Midbrain (tissue), 1 donor: ENCODE measurements around the gene WDR37.

Experiments
- DNase-seq: peaks from one replicate; lab custom pipeline; 2025; lab: John Stamatoyannopoulos, UW

WDR37 gene

GRCh38 chr10:1128649-1129048 lies 72.5 kb downstream of the WDR37 start:
- no peak for DNase-seq

GRCh38 chr10:1130226-1130625 lies 74.0 kb downstream of the WDR37 start:
- DNase-seq, result no peak

DNA sequence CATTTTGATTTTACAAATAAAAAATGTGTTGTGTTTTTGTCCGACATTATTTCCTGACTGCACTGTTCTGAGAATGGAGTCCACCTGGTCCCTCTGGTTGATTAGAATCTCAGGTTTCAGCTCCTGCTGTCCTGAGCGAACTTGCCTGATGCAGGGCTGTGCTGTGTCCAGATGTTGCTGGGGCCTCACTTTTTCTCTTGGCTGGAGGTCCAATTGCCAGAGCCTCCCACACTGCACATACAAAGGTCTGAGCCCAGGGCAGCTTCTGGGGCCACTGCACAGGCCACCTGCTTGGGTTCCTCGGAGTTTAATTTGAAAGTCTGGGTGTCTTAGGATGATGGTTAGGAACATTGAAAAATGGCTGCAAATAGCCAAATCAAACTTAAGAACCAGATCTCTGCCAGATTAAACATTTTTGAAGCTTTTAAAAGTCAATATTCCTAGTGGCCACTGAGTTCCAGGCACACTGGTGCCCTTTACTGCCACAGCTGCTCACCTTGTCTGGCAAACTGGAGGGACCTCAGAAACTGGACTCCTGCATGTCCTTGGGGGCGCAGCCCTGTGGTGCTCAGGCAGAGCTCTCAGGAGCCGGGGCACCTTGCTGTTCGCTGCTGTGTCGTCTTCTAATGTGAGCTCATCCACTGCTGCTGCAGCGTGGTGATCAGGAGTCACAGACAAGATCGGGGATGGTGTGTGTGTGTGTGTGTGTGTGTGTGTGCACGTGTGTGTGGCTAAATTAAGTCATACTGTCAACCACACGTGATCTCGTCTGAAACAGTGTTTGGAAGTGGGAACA lies 75.0 kb downstream of the WDR37 start:
- no peak for DNase-seq

- no peak for DNase-seq
These were observed 76.4 kb downstream of the WDR37 start for GRCh38 chr10:1132584-1132983.

DNA sequence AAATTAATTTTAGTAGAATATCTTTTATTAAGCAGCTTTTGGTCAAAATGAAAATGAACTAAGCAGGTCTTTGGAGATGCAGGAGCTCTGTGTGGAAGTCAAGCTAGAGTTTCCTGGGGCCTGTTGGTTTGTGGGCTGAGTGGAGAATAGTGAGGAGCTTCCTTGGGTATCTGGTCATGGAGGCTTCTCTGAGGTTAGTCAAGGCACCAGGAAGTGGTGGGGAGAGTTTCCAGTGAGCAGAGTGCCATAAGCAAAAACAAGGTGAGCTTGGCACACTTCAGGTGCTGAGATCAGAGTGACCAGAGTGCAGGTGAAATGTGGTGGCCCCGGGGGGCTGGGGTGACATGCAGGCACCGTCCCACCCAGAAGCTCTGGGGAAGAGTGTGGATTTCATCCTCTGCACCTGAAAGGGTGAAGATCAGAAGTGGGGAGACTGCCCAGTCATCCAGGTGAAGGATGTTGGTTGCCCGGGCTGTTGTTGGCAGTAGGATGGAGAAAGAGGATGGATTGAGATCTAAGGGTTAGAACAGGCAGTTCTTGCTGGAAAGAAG lies 77.4 kb downstream of the WDR37 start:
- no peak for DNase-seq

DNA sequence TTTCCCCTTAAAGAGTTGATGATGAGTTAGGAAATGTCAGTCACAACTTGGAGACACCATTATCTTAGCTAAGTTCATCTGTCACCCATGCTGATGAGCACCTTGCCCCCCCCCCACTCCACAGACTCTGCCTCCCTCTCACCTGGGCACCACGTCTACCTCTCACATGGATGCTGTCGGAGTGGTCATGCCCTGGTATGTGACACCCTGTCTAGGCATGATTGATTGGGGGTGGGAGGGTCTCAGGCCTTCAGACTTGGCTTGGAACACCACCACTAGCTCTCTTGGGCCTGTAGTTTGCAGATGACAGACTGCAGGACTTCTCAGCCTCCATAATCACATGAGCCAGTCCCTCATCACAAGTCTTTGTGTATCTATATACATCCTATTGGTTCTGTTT lies 78.0 kb downstream of the WDR37 start:
- DNase-seq, result no peak

DNA sequence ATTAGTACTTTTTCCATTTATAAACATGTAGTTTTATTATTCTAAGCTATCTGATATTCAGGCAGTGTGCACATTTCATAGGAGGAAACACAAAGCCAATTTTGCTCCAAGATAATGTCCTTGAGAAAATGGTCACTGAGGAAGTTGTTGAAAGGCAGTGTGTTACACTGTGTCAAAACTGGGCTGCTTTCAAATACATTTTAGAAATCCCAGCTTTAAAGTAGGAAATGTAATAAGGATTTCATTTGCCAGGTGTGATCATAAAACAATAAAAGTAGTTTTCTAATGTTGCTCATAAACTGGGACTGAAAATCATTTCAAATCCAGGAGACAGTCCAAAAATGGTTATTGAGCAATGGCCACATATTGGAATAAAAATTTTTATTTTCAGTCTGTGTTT lies 80.1 kb downstream of the WDR37 start:
- no peak for DNase-seq

- DNase-seq, result no peak
These were observed 81.4 kb downstream of the WDR37 start for GRCh38 chr10:1137499-1138163.

DNA sequence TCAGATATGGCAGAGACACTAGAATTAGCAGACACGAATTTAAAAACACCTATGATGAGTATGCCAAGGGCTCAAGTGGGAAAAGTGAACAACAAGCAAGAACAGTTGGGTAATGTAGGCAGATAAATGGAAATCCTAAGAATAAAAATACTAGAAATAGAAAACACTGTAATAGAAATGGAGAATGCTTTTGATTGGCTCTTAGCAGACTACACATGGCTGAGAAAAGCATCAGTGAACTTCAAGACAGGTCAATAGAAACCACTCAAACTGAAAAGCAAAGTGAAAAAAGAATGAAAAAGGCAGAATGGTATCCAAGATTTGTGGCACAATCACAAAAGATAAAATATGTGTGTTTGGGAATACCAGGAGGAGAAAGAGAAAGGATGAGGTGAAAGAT lies 82.3 kb downstream of the WDR37 start:
- DNase-seq, result no peak

DNA sequence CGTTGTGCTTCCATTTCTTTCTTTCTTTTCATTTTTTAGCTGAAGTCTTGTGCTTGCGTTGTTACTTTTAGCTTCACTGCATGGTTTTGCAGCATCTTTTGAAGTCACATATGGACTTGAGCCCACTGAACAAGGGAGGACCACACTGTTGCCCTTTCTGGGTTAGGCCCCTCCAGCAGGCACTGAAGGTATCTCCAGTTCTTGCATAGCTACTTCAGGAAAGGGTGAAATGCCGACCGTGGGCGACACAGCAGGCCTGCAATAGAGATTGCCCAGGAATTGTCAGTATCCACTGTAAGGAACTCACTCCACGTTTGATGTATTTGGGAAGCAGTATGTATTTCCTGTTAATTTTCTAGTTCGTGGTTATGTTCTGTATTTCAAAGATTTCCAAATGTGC lies 85.1 kb downstream of the WDR37 start:
- no peak for DNase-seq

DNA sequence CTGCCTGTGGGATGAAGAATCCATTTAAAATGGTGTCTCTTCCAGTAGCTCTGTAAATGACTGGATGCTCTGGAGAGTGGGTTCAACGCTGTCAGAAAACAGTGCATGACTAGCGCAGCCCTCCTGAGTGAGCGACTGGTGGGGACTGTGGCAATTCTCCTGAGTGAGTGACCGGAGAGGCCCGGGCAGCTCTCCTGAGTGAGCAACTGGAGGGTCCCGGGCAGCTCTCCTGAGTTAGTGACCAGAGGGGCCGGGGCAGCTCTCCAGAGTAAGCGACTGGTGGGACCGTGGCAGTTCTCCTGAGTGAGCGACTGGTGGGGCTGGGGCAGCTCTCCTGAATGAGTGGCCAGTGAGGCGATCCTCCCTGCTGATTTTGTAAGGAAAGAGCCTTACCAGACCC lies 85.5 kb downstream of the WDR37 start:
- DNase-seq, result no peak

GRCh38 chr10:1142596-1142995 lies 86.4 kb downstream of the WDR37 start:
- peak; percentile 21 for DNase-seq

- DNase-seq, result no peak
These were observed 91.6 kb downstream of the WDR37 start for GRCh38 chr10:1147810-1148209.

DNA sequence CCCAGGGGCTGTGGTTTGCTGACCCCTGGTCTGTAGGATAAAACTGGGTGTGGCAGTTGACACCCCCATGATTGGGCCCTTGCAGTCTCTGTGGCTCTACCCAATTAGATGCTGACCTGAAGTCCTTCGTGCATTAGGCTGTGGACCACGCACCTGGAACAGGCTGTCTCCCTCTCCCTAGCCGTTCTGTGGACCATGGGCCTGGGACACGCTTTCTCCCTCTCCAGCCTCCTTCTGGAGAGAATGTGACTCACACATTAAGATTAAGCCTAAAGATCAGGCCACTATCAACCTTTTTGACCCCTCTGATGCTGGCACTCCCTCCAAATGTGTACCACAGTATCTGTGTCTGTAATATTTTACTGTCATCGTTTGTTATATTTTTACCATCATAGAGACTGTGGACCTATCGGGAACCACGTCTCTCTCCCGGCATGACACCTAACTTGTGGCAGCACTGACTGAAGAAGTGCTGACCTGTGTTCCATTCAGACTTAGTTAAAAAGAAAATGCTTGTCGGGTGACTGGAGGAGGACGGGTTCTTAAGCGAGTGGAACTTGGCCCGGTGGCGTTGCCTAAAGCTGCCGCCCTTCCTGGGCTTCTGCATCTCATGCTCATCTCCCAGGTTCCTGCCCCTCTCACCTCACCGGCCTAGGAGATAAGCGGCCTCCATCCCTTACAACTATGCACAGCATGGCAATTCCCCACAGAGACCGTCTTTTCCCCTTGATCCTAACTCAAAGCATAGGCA lies 92.8 kb downstream of the WDR37 start:
- no peak for DNase-seq

- DNase-seq, result no peak
These were observed 93.8 kb downstream of the WDR37 start for GRCh38 chr10:1149793-1150637.

- DNase-seq, result no peak
These were observed 94.4 kb downstream of the WDR37 start for GRCh38 chr10:1150638-1150955.

DNA sequence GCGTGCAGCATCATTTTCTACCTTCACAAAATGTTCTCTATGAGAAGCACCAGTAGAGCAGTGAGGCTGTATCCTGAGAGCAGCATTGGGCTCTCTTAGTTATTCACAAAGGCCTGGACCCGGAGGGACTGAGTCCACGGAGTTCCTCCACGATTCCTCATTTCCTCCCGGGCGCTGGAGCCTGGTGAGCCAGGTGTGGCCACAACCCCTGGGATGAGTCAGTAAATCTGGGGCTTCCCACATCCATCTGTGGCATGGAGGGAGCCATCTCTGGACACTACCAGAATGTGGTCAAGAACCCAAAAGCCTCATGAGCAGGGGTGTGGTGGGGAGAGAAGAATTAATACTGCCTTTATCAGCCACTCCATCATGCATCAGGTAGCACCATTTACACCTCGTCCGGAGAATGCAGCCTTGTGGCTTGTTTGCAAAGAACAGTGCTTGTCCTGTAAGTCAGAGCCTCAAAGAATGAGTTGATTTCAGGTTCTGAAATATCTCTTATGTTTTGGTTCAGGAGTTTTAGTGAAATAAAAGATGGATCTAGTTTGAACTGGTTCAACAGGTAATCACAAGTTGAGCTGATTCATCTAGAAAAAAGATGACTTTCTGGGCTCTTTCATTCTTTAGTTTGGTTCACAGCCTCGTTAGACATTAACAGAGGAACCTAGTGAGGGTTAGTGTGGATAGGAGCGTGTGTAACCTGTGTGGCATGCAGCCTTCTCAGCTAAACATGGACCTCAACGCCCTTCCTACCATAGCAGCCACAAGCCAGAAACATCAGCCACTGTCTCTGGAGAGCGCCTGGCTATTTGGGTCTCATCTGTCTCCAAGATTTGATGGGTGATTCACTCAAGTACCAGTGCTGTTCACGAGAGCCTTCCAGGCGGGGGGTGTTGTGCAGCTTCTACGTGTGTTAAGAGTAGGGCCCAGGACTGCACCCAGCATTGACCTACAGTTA lies 95.2 kb downstream of the WDR37 start:
- no peak for DNase-seq

GRCh38 chr10:1152386-1153250 lies 96.4 kb downstream of the WDR37 start:
- DNase-seq, result no peak

GRCh38 chr10:1153251-1153763 lies 97.1 kb downstream of the WDR37 start:
- DNase-seq, result no peak
